ENCODE measurements around the gene CDKL2.
"Not testable (repeated sequence)": the region's sequence is repeated elsewhere in the genome, so short reads cannot be mapped to it uniquely, and the experiment has no call there.

Gene CDKL2

DNA sequence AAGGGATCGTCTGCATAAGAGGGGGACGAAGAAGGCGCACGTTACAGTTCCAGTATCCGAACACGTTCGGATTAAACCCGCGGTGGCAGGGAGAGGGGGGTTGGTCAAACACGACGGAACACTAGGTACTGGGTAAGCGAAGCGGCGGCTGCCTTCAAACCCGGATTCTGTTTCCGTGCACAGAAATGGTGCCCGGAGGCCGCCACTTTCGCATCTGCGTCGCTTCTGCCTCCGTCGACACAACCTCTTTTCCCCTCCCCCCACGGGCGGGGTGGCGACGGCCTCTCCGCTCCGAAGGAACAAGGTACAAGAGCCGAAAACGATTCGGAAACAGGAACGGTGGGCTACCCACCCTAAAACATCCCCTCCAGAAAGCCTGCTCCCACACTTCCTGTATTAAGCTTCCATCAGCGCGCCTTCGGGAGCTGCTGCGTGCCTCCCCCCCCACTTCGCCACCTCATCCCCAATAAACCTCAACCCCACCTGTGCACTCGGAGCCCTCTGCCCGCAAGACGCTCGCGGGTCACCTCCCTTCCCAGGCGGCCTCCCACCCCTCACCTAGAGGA is 42.2 kb upstream of the CDKL2 start:
- H3K9ac ChIP-seq (ENCODE audit: insufficient read length, low read depth), result peak overlapping the region; percentile 98
- TF ChIP-seq YY1 (IDR thresholded peaks at IDR 0.05; ENCODE audit: insufficient read depth, insufficient read length) (no peak), SUZ12 (IDR thresholded peaks at IDR 0.05; ENCODE audit: extremely low read depth, insufficient read depth, insufficient read length) (no peak), ZNF274 (IDR thresholded peaks at IDR 0.05; ENCODE audit: low read depth, low read length) (no peak)
- DNase-seq (ENCODE audit: low read depth, low spot score), result peak; percentile 13
- peaks cover 14% of the 10 kb centered on the region for H3K36me3 ChIP-seq (ENCODE audit: insufficient read depth, insufficient read length, low read length)
- H3K4me3 ChIP-seq (ENCODE audit: insufficient read length, low read depth), result peak overlapping the region; percentile 81
- no peaks in the 10 kb centered on the region for H3K9me3 ChIP-seq (ENCODE audit: insufficient read depth, low read length)
- no peaks in the 10 kb centered on the region for H3K27me3 ChIP-seq (ENCODE audit: insufficient read depth, insufficient read length)
- no peaks in the 10 kb centered on the region for H3K4me1 ChIP-seq (ENCODE audit: insufficient read depth, insufficient read length)

DNA sequence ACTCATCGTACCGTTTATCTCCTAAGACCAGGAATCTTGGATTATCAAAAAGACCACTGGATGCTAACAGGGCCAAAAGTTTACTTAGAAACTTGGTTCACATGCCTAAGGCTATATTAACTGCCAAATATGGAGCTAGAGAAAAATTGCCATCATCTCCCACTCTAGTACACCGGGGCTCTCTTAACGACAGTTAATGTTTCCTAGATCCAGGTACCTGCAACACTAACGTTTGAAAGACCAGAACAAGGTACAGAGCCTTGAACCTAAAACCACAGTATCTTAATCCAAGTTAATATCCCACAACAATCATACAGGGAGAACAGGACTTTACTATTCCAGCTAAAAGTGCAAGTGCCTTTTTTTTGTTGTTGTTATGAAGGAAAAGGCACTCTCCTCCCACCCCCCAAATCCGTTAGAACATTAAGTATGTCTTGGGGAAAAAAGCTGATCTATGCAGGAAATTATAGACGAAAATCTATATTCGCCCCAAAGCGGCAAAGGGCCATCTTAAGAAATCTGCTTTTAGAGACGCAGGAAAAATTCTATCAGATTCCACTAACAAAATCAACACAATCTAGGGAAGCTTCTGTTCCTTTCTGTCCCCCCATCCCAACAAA is 41.6 kb upstream of the CDKL2 start:
- Histone ChIP-seq H3K9me3 (ENCODE audit: insufficient read depth, low read length) (no peaks in the 10 kb centered on the region), H3K9ac (ENCODE audit: insufficient read length, low read depth) (peak overlapping the region; percentile 98), H3K4me3 (ENCODE audit: insufficient read length, low read depth) (peak overlapping the region; percentile 81), H3K36me3 (ENCODE audit: insufficient read depth, insufficient read length, low read length) (peaks cover 14% of the 10 kb centered on the region), H3K4me1 (ENCODE audit: insufficient read depth, insufficient read length) (no peaks in the 10 kb centered on the region), H3K27me3 (ENCODE audit: insufficient read depth, insufficient read length) (no peaks in the 10 kb centered on the region)
- DNase-seq (ENCODE audit: low read depth, low spot score), result no peak
- no peak for TF ChIP-seq ZNF274 (IDR thresholded peaks at IDR 0.05; ENCODE audit: low read depth, low read length)
- no peak for TF ChIP-seq YY1 (IDR thresholded peaks at IDR 0.05; ENCODE audit: insufficient read depth, insufficient read length)
- TF ChIP-seq SUZ12 (IDR thresholded peaks at IDR 0.05; ENCODE audit: extremely low read depth, insufficient read depth, insufficient read length), result no peak

DNA sequence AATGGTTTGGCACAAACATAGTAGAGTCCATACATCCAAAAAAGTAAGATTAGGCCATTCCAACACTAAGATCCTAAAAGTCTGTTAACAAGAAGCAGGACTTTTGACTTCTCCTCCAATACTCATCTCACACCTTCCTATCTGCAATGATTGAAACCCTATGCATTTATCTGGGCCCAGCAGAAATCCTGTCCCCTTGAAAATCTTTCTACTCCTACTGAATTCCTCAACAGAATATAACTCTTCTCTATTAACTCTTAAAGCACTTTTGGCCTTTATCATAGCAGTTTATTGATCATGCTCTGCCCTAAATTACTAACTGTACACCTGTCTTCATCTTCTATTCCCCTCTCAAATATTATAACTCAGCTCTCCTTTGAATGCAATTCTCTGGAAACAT is 38.3 kb upstream of the CDKL2 start:
- DNase-seq (ENCODE audit: low read depth, low spot score), result no peak
- H3K9me3 ChIP-seq (ENCODE audit: insufficient read depth, low read length), result no peaks in the 10 kb centered on the region
- H3K27me3 ChIP-seq (ENCODE audit: insufficient read depth, insufficient read length), result no peaks in the 10 kb centered on the region
- no peaks in the 10 kb centered on the region for H3K4me1 ChIP-seq (ENCODE audit: insufficient read depth, insufficient read length)
- H3K9ac ChIP-seq (ENCODE audit: insufficient read length, low read depth), result no peak overlapping the region
- H3K4me3 ChIP-seq (ENCODE audit: insufficient read length, low read depth), result no peak overlapping the region
- TF ChIP-seq YY1 (IDR thresholded peaks at IDR 0.05; ENCODE audit: insufficient read depth, insufficient read length), result no peak
- peaks cover 14% of the 10 kb centered on the region for H3K36me3 ChIP-seq (ENCODE audit: insufficient read depth, insufficient read length, low read length)

DNA sequence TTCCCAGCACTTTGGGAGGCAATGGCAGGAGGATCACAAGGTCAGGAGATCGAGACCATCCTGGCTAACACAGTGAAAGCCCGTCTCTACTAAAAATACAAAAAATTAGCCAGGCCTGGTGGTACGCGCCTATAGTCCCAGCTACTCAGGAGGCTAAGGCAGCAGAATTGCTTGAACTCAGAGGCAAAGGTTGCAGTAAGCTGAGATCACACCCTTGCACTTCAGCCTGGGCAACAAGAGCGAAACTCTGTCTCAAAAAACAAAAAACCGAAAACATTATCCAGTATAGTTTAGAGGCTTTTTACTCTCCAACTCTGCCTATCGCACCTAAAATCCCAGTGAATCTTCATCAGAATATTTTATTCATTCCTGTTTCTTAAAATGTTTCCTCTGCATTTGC is 37.3 kb upstream of the CDKL2 start:
- H3K4me1 ChIP-seq (ENCODE audit: insufficient read depth, insufficient read length), result not testable (repeated sequence)

DNA sequence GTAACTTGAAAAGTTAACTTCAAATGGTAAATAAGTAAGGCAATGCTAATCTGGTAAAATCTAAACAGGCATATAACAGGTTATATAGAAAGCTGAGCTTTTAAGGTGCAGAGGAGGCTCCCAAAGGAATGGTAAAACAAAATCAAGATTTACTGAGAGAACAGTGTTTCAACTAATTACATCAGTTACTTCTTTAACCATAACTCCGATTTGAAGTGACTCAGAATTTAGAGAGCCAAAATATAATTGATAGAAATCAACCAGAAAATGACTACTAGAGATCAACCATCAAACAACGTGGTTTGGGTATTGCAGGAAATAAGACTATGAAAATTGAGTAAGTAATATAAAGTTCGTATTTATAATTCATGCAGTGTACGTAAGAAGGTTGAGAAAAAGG is 36.0 kb upstream of the CDKL2 start:
- Histone ChIP-seq H3K36me3 (ENCODE audit: insufficient read depth, insufficient read length, low read length) (peaks cover 19% of the 10 kb centered on the region), H3K4me1 (ENCODE audit: insufficient read depth, insufficient read length) (no peaks in the 10 kb centered on the region), H3K9ac (ENCODE audit: insufficient read length, low read depth) (no peak overlapping the region), H3K27me3 (ENCODE audit: insufficient read depth, insufficient read length) (no peaks in the 10 kb centered on the region), H3K4me3 (ENCODE audit: insufficient read length, low read depth) (no peak overlapping the region), H3K9me3 (ENCODE audit: insufficient read depth, low read length) (no peaks in the 10 kb centered on the region)
- DNase-seq (ENCODE audit: low read depth, low spot score), result no peak
- TF ChIP-seq SUZ12 (IDR thresholded peaks at IDR 0.05; ENCODE audit: extremely low read depth, insufficient read depth, insufficient read length) (no peak), ZNF274 (IDR thresholded peaks at IDR 0.05; ENCODE audit: low read depth, low read length) (no peak)

More for the DNA sequence above, 37.3 kb upstream of the CDKL2 start:
- H3K4me3 ChIP-seq (ENCODE audit: insufficient read length, low read depth); H3K9ac ChIP-seq (ENCODE audit: insufficient read length, low read depth); H3K9me3 ChIP-seq (ENCODE audit: insufficient read depth, low read length); DNase-seq (ENCODE audit: low read depth, low spot score); H3K27me3 ChIP-seq (ENCODE audit: insufficient read depth, insufficient read length): not testable (repeated sequence)
- H3K36me3 ChIP-seq (ENCODE audit: insufficient read depth, insufficient read length, low read length), result peaks cover 14% of the 10 kb centered on the region

DNA sequence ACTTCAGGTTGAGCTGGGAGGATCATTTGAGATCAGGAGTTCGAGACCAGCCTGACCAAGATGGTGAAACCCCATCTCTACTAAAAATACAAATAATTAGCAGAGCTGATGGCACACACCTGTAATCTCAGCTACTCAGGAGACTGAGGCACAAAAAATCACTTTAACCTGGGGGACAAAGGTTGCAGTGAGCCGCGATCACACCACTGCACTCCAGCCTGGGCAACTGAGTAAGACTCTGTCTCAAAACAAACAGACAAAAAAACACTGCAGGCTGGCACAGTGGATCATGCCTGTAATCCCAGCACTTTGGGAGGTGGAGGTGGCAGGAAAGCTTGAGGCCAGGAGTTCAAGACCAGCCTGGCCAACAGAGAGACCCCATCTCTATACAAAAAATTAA is 34.3 kb upstream of the CDKL2 start:
- not testable (repeated sequence) for H3K9ac ChIP-seq (ENCODE audit: insufficient read length, low read depth); H3K9me3 ChIP-seq (ENCODE audit: insufficient read depth, low read length); H3K4me3 ChIP-seq (ENCODE audit: insufficient read length, low read depth); DNase-seq (ENCODE audit: low read depth, low spot score); H3K27me3 ChIP-seq (ENCODE audit: insufficient read depth, insufficient read length); H3K4me1 ChIP-seq (ENCODE audit: insufficient read depth, insufficient read length)
- H3K36me3 ChIP-seq (ENCODE audit: insufficient read depth, insufficient read length, low read length), result peaks cover 25% of the 10 kb centered on the region

DNA sequence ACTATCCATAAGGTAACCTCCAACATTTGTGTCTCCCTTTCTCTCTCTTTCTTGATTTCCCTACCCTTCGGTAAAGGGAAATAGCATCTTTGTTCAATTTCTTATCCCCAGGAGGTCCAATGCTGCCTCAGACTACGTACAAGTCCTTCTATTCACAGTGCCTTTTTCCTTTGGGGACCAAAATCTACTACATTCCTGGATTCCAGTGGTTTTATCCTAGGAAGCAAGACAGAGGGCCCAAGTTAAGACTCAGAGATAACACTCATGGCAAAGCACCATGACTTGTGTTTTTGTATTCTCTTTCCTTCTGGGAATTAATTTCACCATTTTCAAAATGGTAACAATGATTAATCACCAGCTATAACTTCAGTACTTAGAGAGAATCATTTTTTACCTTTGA is 32.3 kb upstream of the CDKL2 start:
- Histone ChIP-seq H3K36me3 (ENCODE audit: insufficient read depth, insufficient read length, low read length) (peaks cover 38% of the 10 kb centered on the region), H3K9ac (ENCODE audit: insufficient read length, low read depth) (no peak overlapping the region), H3K27me3 (ENCODE audit: insufficient read depth, insufficient read length) (no peaks in the 10 kb centered on the region), H3K4me1 (ENCODE audit: insufficient read depth, insufficient read length) (no peaks in the 10 kb centered on the region), H3K4me3 (ENCODE audit: insufficient read length, low read depth) (no peak overlapping the region), H3K9me3 (ENCODE audit: insufficient read depth, low read length) (no peaks in the 10 kb centered on the region)
- no peak for TF ChIP-seq ZNF274 (IDR thresholded peaks at IDR 0.05; ENCODE audit: low read depth, low read length)
- no peak for TF ChIP-seq SUZ12 (IDR thresholded peaks at IDR 0.05; ENCODE audit: extremely low read depth, insufficient read depth, insufficient read length)
- TF ChIP-seq YY1 (IDR thresholded peaks at IDR 0.05; ENCODE audit: insufficient read depth, insufficient read length), result no peak
- no peak for DNase-seq (ENCODE audit: low read depth, low spot score)

DNA sequence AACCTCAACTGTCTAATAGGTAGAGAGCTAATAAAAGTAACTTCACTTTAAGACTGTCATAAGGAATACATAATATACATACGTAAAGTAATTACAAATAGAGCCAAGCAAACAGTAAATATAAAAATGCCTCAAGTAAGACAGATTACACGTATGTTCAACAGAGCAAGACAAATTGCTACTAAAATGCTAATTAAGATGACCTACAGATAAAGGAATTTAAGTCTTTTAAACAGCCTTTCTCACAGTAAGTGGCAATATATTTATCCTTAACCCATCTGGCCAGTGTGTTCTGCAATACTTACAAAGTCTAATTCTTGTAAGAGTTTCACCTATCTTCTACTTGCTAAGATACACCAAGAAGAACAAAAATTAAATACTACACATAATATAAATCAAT is 30.2 kb upstream of the CDKL2 start:
- no peak for DNase-seq (ENCODE audit: low read depth, low spot score)
- Histone ChIP-seq H3K4me3 (ENCODE audit: insufficient read length, low read depth) (no peak overlapping the region), H3K4me1 (ENCODE audit: insufficient read depth, insufficient read length) (no peaks in the 10 kb centered on the region), H3K36me3 (ENCODE audit: insufficient read depth, insufficient read length, low read length) (peaks cover 59% of the 10 kb centered on the region), H3K9ac (ENCODE audit: insufficient read length, low read depth) (no peak overlapping the region), H3K9me3 (ENCODE audit: insufficient read depth, low read length) (no peaks in the 10 kb centered on the region), H3K27me3 (ENCODE audit: insufficient read depth, insufficient read length) (no peaks in the 10 kb centered on the region)
- TF ChIP-seq ZNF274 (IDR thresholded peaks at IDR 0.05; ENCODE audit: low read depth, low read length), result no peak
- no peak for TF ChIP-seq YY1 (IDR thresholded peaks at IDR 0.05; ENCODE audit: insufficient read depth, insufficient read length)
- no peak for TF ChIP-seq SUZ12 (IDR thresholded peaks at IDR 0.05; ENCODE audit: extremely low read depth, insufficient read depth, insufficient read length)

All from NT2/D1 (cell line).